Stromal cell of bone marrow (primary cell): ENCODE measurements around the gene BMAL1.

Experiments
- DNase-seq: peaks from one replicate; pipeline ENCODE4 v3.0.0-alpha.2; 2012; ENCODE audit warnings: low read depth

The BMAL1 gene

DNA sequence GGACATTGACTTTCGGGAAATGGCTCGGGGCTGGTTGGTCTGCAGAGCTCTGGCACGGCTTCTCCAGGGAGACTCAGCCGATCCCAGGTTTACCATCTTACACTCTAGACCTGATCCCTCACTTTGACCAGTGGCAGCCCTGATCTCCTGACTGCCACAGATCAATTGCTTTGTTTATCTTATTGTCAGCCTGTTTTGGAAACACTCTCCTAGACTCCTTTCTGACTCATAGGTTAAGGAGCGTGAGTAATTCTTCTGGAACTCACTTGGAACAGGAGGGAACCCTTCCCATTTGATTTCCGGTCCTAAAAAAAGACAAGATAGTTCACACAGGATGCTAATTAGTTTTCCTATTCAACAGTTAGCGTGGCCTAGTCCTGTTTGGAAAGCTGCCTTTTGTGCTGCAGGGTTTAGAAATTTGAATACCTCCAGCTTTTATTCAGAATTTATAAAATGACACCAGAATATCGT lies 16.0 kb upstream of the BMAL1 start:
- DNase-seq: peak; percentile 75

GRCh38 chr11:13262096-13262495 lies 15.5 kb upstream of the BMAL1 start:
- no peak for DNase-seq

DNA sequence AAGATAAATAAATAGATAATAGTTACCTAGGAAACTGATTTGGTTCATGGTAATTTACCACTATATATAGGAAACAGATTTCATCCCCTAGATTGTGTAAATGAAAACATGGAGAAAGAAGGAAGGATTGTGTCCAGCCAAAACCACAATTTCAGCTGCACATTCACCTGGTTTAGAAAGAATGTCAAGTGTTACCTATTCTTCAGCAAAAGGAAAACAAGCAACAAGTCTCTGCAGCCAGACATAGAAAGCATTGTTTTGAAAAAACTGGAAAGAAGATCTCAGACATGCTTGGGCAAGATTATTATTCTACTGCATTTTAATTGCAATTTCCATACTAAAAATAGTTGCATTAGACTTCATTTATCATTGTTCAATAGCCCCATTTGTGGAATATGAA lies 8.8 kb upstream of the BMAL1 start:
- DNase-seq: no peak

DNA sequence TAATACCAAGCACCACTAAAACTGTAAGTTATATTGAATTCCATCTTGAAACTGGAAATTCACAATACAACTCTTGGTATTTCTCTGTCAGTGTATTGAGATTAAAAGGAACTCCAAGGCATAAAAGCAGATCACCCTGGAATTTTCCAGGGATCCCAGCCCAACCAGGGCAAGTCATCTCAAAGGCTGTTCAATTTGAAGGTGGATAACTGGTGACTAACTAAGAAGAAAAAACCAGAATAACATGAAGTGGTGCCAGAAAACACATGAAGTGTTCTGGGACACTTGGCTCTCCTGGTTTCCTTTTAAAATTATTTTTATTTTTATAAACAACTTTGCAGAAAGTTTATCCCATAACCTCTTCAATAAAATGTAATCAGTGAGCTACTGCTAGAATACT lies 7.8 kb upstream of the BMAL1 start:
- peak; percentile 76 for DNase-seq

GRCh38 chr11:13271060-13271693 lies 6.4 kb upstream of the BMAL1 start:
- no peak for DNase-seq

- no peak for DNase-seq
Observed at GRCh38 chr11:13276454-13276831, 1.1 kb upstream of the BMAL1 start.

DNA sequence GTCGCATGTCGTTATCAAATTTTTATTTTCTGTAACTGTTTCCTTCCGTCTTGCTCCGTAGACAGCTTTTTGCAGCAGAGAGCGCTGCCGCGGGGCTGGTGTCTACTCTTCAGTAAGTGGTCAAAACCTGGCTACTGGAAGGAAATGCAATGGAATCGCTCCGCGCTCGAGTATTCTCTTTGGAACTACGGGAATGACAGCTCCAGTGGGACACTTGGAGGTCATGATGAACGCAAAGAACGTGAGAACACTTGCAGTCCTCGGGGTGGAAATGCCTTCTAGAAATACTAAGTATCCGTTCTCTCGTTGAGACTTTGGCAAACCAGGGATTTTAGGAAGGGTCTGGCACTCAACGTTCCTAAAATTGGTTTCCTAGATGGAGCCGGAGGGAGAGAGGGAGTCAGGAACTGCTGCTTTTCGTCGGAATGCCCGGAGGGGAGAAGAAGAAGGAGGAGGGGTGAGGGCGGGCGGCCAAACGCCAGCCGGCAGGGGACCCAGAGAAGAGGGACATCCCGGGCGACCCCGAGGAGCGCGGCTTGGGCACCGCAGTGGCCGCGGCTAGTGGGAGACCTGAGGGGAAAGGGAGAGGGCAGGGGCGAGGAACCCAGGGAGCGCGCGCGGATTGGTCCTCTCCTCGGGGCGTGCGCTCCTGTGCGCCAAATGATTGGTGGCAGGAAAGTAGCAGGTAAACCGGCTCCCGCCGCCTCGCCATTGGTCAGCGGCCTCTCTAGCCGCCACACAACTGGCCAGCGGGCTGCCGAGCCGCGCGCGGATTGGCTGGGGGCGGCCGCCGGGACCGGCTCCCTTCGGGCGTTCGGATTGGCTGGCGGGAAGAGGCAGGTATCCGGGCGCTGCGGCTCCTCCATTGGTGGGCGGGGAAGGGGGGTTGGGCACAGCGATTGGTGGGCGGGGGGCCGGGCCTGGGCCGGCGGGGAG lies 490 bp upstream of the BMAL1 start:
- DNase-seq: peak; percentile 97

GRCh38 chr11:13278609-13279486 lies 1.3 kb downstream of the BMAL1 start:
- DNase-seq: no peak

DNA sequence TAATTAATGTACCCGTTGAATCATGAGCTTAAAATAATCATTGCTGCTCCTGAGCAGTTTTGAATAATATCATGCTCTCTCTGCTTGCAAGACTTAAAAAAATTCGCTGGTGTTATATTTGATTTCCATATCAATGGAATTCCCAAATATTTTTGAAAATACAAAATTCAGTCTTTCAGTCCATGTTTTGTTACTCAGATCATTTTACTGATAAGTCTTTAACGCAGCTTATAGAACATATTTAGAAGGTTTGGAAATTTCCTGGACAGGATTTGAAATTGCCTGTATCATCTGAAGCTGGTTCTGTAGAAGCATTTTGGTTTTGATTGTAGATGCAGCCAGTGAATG lies 1.9 kb downstream of the BMAL1 start:
- no peak for DNase-seq

GRCh38 chr11:13280092-13280722 lies 2.6 kb downstream of the BMAL1 start:
- DNase-seq: no peak

DNA sequence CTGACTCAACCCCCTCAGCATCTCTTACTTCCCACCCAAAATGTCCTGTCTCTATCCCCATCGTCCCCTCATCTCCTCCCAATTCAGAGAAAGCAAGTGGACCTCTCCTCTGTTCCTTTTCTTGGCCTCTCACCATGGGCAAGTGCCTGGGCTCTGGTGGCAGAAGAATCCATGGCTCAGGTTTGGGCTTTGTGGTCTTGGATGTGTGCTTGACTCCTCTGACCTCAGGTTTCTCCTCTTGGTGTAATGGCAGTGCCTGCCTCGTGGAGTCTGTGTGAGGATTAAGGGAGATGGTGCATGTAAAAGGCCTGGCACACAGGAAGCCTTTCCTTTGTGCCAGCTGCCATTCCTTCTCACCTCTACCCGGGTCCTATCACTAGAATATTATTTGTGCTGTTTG lies 3.2 kb downstream of the BMAL1 start:
- DNase-seq: no peak

DNA sequence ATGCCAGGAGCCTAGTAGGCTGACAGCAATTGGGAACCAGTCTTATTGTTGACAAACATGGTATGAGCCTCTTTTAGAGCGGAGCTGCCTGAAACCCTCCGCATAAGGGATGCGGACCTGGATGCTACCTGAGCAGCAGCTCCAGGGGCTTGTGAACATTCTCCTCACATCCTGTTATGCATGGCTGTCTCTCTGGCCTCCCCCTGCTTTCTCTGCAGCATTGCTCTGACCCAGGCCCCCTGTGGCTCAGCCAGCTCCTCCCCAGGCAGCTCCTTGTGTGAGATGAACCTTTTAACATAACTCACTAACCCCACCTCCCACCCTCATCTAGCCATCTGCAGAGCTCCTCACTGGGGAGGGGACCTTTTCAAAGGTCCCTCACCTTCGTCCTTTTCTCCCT lies 6.0 kb downstream of the BMAL1 start:
- no peak for DNase-seq

DNA sequence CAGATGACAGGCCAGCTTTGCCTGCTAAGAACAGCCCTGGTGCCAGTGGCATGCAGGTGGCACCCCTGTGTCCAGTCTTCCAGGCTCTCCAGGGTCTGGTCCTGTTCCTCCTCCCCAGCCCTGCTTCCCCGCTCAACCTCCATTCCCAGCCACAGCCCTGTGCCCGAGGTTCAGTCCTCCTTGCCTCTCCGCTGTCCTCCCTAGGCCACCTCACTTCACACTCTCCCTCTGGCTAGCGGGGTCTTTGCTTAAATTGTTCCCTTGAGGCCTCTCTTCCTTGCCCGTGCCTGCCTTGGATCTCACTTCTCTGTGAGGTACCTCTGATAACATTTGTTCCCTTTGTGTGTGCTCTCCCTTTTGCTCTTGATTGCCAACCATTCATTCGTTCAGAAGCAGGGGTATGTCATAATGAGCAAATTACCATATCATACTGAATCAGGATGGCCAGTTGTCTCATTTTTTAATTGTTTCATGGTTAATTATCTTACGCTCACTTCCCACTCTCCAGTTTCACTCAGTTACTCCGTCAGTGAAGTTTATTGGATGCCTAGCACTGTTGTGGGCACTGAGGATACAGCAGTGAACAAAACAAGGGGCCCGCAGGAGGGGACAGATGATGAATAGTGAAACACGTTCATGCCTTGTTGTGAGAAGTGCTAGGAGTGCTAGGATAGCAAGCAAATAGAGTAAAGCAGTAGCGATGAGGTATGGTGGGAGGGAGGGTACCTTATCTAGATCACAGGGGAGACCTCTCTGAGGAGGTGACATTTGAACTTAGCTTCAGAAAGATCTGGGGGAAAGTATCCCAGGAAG lies 7.4 kb downstream of the BMAL1 start:
- DNase-seq: no peak

- DNase-seq: no peak
Observed at GRCh38 chr11:13286279-13286821, 8.8 kb downstream of the BMAL1 start.

- no peak for DNase-seq
Observed at GRCh38 chr11:13287036-13287435, 9.4 kb downstream of the BMAL1 start.

- DNase-seq: no peak
Observed at GRCh38 chr11:13287681-13288080, 10.1 kb downstream of the BMAL1 start.

GRCh38 chr11:13288375-13289029 lies 10.9 kb downstream of the BMAL1 start:
- peak; percentile 69 for DNase-seq

GRCh38 chr11:13289081-13289480 lies 11.5 kb downstream of the BMAL1 start:
- no peak for DNase-seq

DNA sequence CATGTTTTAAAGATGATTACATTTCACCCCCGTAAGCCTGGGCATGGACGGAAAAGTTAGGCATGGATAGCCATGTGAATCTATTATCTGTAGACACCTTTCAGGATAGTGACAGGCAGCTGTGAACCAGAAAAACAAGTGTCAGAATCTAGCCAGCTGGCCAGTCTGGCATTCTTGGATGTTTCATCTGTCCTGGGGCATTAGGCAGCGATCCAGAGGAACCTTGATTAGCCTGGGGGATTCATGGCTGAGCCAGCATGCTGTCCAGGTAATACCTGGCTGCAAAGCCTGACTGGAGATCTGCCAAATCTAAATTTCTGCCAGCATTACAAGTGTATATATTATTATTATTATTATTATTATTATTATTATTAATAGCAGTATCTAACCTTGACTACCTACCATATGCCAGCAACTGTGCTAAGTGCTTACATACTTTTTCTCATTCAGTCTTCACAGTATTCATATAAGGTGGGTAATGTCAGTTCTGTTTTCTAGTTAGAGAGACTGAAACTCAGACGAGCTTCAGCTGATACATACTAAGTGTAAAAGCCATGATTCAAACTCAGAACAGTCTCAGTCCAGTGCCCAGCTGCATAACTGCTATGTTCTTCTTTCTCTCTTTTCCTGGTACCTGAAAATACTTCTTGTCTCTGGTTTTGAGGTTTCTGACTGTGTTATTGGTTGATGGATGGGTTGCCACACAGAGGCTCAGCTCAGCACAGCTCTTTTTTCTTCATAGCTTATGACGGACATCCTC lies 12.8 kb downstream of the BMAL1 start:
- no peak for DNase-seq

GRCh38 chr11:13291361-13291760 lies 13.8 kb downstream of the BMAL1 start:
- DNase-seq: no peak
